Fibroblast of lung (primary cell): ENCODE data around the gene FBXO5.

Source experiments
- EZH2 ChIP-seq: IDR thresholded peaks from 2 replicates; pipeline ENCODE4 v1.5.1; 2012; ENCODE audit warnings: low read length, control low read depth, mild to moderate bottlenecking; ENCODE audit errors: missing control alignments
- TF ChIP-seq, protein P1 (sequence below), 2 donors: IDR thresholded peaks in 1 of 2; conservative IDR thresholded peaks in 1 of 2; 1 replicate in 1 of 2; 2 replicates in 1 of 2; pipeline ENCODE4 v1.5.1; 2011 to 2012; ENCODE audit warnings: low read length in 2 of 2, control low read depth in 1 of 2, inconsistent platforms in 1 of 2, low read depth in 1 of 2, mild to moderate bottlenecking in 1 of 2

DNA sequence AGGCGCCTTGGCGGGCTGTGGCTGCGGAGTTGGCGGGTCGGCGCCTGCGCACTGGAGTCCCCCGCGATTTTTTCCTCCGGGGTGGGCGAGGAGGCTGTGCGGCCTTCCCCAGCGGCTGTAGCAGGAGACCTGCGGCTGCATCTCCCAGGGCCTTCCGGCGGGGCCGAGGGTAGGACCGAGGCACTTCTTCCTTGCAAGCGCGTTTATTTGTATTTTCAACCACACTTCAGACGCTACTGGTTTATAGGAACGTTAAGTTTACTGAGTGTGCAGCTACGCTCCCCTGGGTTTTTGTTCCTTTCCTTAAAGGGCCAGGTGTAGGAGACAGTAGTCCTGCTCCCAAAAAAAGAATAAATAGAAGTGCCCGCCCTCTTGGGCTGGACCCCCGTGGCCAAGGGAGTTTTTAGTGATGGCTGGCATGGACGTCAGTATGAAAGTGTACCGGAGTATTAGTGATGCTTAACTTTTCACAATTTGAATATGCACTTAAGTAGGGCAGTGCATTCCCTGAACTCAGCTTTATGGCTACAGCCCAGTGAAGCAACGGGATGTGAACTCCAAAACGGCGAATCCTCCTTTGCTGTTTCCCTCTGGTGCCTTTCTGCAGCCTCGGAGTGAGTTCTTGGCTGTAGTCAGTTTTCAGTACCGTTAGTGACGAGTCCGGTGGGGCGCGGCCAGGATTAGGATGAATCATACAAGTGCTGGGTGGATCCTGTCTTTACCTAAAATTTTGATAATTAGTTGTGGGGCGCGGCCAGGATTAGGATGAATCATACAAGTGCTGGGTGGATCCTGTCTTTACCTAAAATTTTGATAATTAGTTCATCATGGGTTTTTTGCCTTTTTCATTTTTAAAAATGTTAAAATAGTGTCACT is 1.0 kb upstream of the FBXO5 start:
- TF ChIP-seq, protein P1, sequence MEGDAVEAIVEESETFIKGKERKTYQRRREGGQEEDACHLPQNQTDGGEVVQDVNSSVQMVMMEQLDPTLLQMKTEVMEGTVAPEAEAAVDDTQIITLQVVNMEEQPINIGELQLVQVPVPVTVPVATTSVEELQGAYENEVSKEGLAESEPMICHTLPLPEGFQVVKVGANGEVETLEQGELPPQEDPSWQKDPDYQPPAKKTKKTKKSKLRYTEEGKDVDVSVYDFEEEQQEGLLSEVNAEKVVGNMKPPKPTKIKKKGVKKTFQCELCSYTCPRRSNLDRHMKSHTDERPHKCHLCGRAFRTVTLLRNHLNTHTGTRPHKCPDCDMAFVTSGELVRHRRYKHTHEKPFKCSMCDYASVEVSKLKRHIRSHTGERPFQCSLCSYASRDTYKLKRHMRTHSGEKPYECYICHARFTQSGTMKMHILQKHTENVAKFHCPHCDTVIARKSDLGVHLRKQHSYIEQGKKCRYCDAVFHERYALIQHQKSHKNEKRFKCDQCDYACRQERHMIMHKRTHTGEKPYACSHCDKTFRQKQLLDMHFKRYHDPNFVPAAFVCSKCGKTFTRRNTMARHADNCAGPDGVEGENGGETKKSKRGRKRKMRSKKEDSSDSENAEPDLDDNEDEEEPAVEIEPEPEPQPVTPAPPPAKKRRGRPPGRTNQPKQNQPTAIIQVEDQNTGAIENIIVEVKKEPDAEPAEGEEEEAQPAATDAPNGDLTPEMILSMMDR (conservative IDR thresholded peaks at IDR 0.05 in 1 of 2, IDR thresholded peaks at IDR 0.05 in 1 of 2; ENCODE audit: low read depth in 1 of 2, low read length in 2 of 2) = no peak
- no peak for TF ChIP-seq EZH2
